HPDE6-E6E7 (cell line): Measurements from ENCODE around the gene SPINT3.

ENCODE experiments used
- DNase-seq: peaks from one replicate; pipeline ENCODE4 v3.0.0; 2011; ENCODE audit warnings: missing footprints; ENCODE audit errors: extremely low spot score

The SPINT3 gene

GRCh38 chr20:45462711-45463509 is 52.5 kb downstream of the SPINT3 start:
- no peak for DNase-seq
